KOPT-K1 (cell line): ENCODE measurements around the gene HOXA3.

Experiments
- H3K27ac ChIP-seq: fragments of 200-600 bp; sonication (generic); 2 replicates; pipeline ENCODE4 v1.5.1; 2016; ENCODE audit warnings: antibody characterized with exemption, mild to moderate bottlenecking, low read depth, low read length; ENCODE audit not compliant: poor library complexity, severe bottlenecking
- H3K36me3 ChIP-seq: fragments of 200-600 bp; sonication (generic); 2 replicates; pipeline ENCODE4 v1.5.1; 2017; ENCODE audit warnings: antibody characterized with exemption, mild to moderate bottlenecking, low read length, moderate library complexity; ENCODE audit not compliant: insufficient read depth
- H3K9me3 ChIP-seq: fragments of 200-600 bp; sonication (generic); 2 replicates; pipeline ENCODE4 v1.5.1; 2017; ENCODE audit warnings: antibody characterized with exemption, low read length, mild to moderate bottlenecking; ENCODE audit not compliant: insufficient read depth, poor library complexity, severe bottlenecking

Gene HOXA3

GRCh38 chr7:27174874-27175625 is 22.7 kb upstream of the HOXA3 start:
- Histone ChIP-seq H3K36me3 (no peaks in the 10 kb centered on the region), H3K9me3 (peaks cover 8% of the 10 kb centered on the region), H3K27ac (no peak overlapping the region)

GRCh38 chr7:27173956-27174873 is 21.8 kb upstream of the HOXA3 start, which contains the start of gene HOXA10:
Gene HOXA10 (minus strand): TSS chr7:27174320. CDS start chr7:27174306, 14 bp downstream.
- Histone ChIP-seq H3K36me3 (no peaks in the 10 kb centered on the region), H3K27ac (no peak within 1 kb of the TSS), H3K9me3 (peaks cover 8% of the 10 kb centered on the region)

- Histone ChIP-seq H3K27ac (no peak overlapping the region), H3K9me3 (peaks cover 8% of the 10 kb centered on the region), H3K36me3 (no peaks in the 10 kb centered on the region)
Measured at GRCh38 chr7:27173511-27173955, 21.1 kb upstream of the HOXA3 start.

- no peak overlapping the region for H3K27ac ChIP-seq
- no peaks in the 10 kb centered on the region for H3K36me3 ChIP-seq
- peaks cover 8% of the 10 kb centered on the region for H3K9me3 ChIP-seq
Measured at GRCh38 chr7:27172823-27173510, 20.6 kb upstream of the HOXA3 start.

- no peaks in the 10 kb centered on the region for H3K36me3 ChIP-seq
- H3K9me3 ChIP-seq = peaks cover 8% of the 10 kb centered on the region
- no peak overlapping the region for H3K27ac ChIP-seq
Measured at GRCh38 chr7:27172315-27172774, 20.0 kb upstream of the HOXA3 start.

GRCh38 chr7:27171637-27172314 is 19.4 kb upstream of the HOXA3 start:
- H3K27ac ChIP-seq = no peak overlapping the region
- no peaks in the 10 kb centered on the region for H3K36me3 ChIP-seq
- peaks cover 8% of the 10 kb centered on the region for H3K9me3 ChIP-seq

- no peak overlapping the region for H3K27ac ChIP-seq
- H3K36me3 ChIP-seq = no peaks in the 10 kb centered on the region
- H3K9me3 ChIP-seq = peaks cover 8% of the 10 kb centered on the region
Measured at GRCh38 chr7:27171325-27171636, 18.9 kb upstream of the HOXA3 start.

GRCh38 chr7:27170426-27171324 is 18.3 kb upstream of the HOXA3 start:
- peaks cover 8% of the 10 kb centered on the region for H3K9me3 ChIP-seq
- no peak overlapping the region for H3K27ac ChIP-seq
- H3K36me3 ChIP-seq = no peaks in the 10 kb centered on the region

GRCh38 chr7:27169658-27170425 is 17.5 kb upstream of the HOXA3 start:
- Histone ChIP-seq H3K9me3 (peaks cover 8% of the 10 kb centered on the region), H3K36me3 (no peaks in the 10 kb centered on the region), H3K27ac (no peak overlapping the region)

GRCh38 chr7:27168265-27168947 is 16.0 kb upstream of the HOXA3 start:
- Histone ChIP-seq H3K36me3 (no peaks in the 10 kb centered on the region), H3K27ac (no peak overlapping the region), H3K9me3 (no peaks in the 10 kb centered on the region)

GRCh38 chr7:27167916-27168264 is 15.5 kb upstream of the HOXA3 start:
- no peak overlapping the region for H3K27ac ChIP-seq
- no peaks in the 10 kb centered on the region for H3K9me3 ChIP-seq
- no peaks in the 10 kb centered on the region for H3K36me3 ChIP-seq

GRCh38 chr7:27166531-27167505 is 14.4 kb upstream of the HOXA3 start:
- Histone ChIP-seq H3K9me3 (no peaks in the 10 kb centered on the region), H3K27ac (no peak overlapping the region), H3K36me3 (no peaks in the 10 kb centered on the region)
